K562 (cell line): ENCODE results near the gene PYY. TPM values are rescaled to one million over a fixed set of nuclear protein-coding genes. Genes with fewer than 3 reads are reported as not detected.

Experiments
- ATAC-seq: fragments of 200-7000 bp; cut with Tn5 transposase; 3 replicates; pipeline ENCODE4 v1.9.1; 2020; ENCODE audit warnings: moderate library complexity
- BruUV-seq: library from RNA; stranded (reverse); fragments of 400-500 nt; replicated peaks from 2 replicates; lab custom pipeline; 2021; lab: Mats Ljungman, UMichigan
- CTCF ChIA-PET: fragments of 300-600 bp; formaldehyde crosslinking; extraction: SDS; loops from one replicate; lab custom pipeline; 2021; ENCODE audit warnings: low intra/inter-chr PET ratio; lab: Yijun Ruan, JAX
- POLR2A ChIA-PET: fragments of 300-600, 350-650 bp; sonication (Branson Sonifier 250); formaldehyde crosslinking; extraction: SDS; loops from one replicate; lab custom pipeline; 2021; ENCODE audit warnings: antibody characterized with exemption, inconsistent platforms; lab: Yijun Ruan, JAX
- DNase-seq, 4 experiments: peaks; one replicate each; pipeline versions ENCODE4 v3.0.0 to v3.0.0-alpha.2; 2011 to 2018; ENCODE audit warnings: low spot score in 3 of 4, mixed read lengths in 3 of 4; ENCODE audit errors: extremely low read depth in 1 of 4
- FAIRE-seq: peaks from 2 replicates; lab custom pipeline; 2011; peaks lifted over from hg19 to GRCh38; lab: Jason Lieb, UNC
- H2AFZ ChIP-seq: 2 replicates; pipeline ENCODE4 v1.6.0; 2011; ENCODE audit warnings: low read depth, low read length, control low read depth, inconsistent platforms
- H3K27ac ChIP-seq: fragments of 200-600 bp; 3 replicates; pipeline ENCODE4 v1.8.0; 2011; ENCODE audit warnings: low read depth, mild to moderate bottlenecking, control low read depth, inconsistent platforms, low read length, moderate library complexity, mixed read lengths; ENCODE audit errors: extremely low read depth
- H3K27me3 ChIP-seq, 2 experiments: fragments of 300-600 bp in 1 of 2; 2 replicates in 1 of 2; 3 replicates in 1 of 2; pipeline versions ENCODE4 v1.6.0 to v1.8.0; 2011; ENCODE audit warnings: inconsistent platforms in 2 of 2, low read length in 2 of 2, mild to moderate bottlenecking in 1 of 2, mixed read lengths in 1 of 2, moderate library complexity in 1 of 2; ENCODE audit not compliant: control insufficient read depth in 2 of 2, insufficient read depth in 2 of 2
- H3K36me3 ChIP-seq: fragments of 300-600 bp; 3 replicates; pipeline ENCODE4 v1.8.0; 2011; ENCODE audit warnings: mild to moderate bottlenecking, low read length, inconsistent platforms; ENCODE audit not compliant: control insufficient read depth, insufficient read depth
- H3K4me1 ChIP-seq, 2 experiments: fragments of 200-600 bp in 1 of 2; replicated peaks in 1 of 2; 2 replicates in 1 of 2; 3 replicates in 1 of 2; pipeline versions ENCODE4 v1.5.1 to v1.8.0; 2011; ENCODE audit warnings: inconsistent platforms in 2 of 2, low read length in 2 of 2, mild to moderate bottlenecking in 1 of 2, mixed read lengths in 1 of 2, moderate library complexity in 1 of 2; ENCODE audit not compliant: control insufficient read depth in 2 of 2, insufficient read depth in 2 of 2
- H3K4me2 ChIP-seq: 2 replicates; pipeline ENCODE4 v1.6.1; 2011; ENCODE audit warnings: low read length, control low read depth, inconsistent platforms, mixed read lengths; ENCODE audit not compliant: insufficient read depth
- H3K4me3 ChIP-seq: fragments of 200-600 bp; sonication (generic), shearing (Covaris generic); 2 replicates; pipeline ENCODE4 v1.5.1; 2016; ENCODE audit warnings: control low read depth, inconsistent platforms
- H3K79me2 ChIP-seq: fragments of 200-600 bp; 3 replicates; pipeline ENCODE4 v1.8.0; 2011; ENCODE audit warnings: low read length, inconsistent platforms; ENCODE audit not compliant: control insufficient read depth, insufficient read depth
- H3K9ac ChIP-seq, 2 experiments: 2 replicates each; pipeline versions ENCODE4 v1.6.0 to v1.6.1; 2011; ENCODE audit warnings: low read depth in 2 of 2, low read length in 2 of 2, control low read depth in 1 of 2, inconsistent platforms in 1 of 2, mild to moderate bottlenecking in 1 of 2, mixed read lengths in 1 of 2; ENCODE audit not compliant: insufficient read depth in 1 of 2
- H3K9me1 ChIP-seq: one replicate; pipeline ENCODE4 v1.6.0; 2011; ENCODE audit warnings: inconsistent platforms, mild to moderate bottlenecking, low read length, moderate library complexity; ENCODE audit not compliant: control insufficient read depth, insufficient read depth
- H3K9me3 ChIP-seq: replicated peaks from 2 replicates; pipeline ENCODE4 v1.5.1; 2011; ENCODE audit warnings: low read depth, low read length, inconsistent platforms; ENCODE audit not compliant: control insufficient read depth, insufficient read depth
- H4K20me1 ChIP-seq: replicated peaks from 2 replicates; pipeline ENCODE4 v1.6.1; 2011; ENCODE audit warnings: low read length, inconsistent platforms, mixed read lengths; ENCODE audit not compliant: control insufficient read depth, insufficient read depth
- CBFA2T3 ChIP-seq: fragments of 450-650 bp; IDR thresholded peaks from 2 replicates; pipeline ENCODE4 v1.6.1; 2017
- ETV6 ChIP-seq, 3 experiments: fragments of 150-350 bp in 1 of 3; sonication (generic) in 1 of 3; formaldehyde crosslinking in 1 of 3; IDR thresholded peaks; 2 replicates each; pipeline versions ENCODE4 v1.6.1 to v1.8.0; 2014 to 2022; ENCODE audit warnings: borderline replicate concordance in 2 of 3, low read depth in 2 of 3, antibody characterized with exemption in 1 of 3, low read length in 1 of 3, mild to moderate bottlenecking in 1 of 3, missing genetic modification reagents in 1 of 3
- FOXA3 ChIP-seq, 2 experiments: fragments of 450-650 bp in 1 of 2; sonication (generic) in 1 of 2; formaldehyde crosslinking; IDR thresholded peaks in 1 of 2; conservative IDR thresholded peaks in 1 of 2; 2 replicates each; pipeline versions ENCODE4 v1.4.0 to v1.8.0; 2020 to 2022; ENCODE audit warnings: mild to moderate bottlenecking in 2 of 2, missing genetic modification reagents in 1 of 2
- HDAC1 ChIP-seq, 2 experiments: fragments of 450-650 bp; IDR thresholded peaks; 2 replicates each; pipeline ENCODE4 v1.6.1; 2016 to 2017; ENCODE audit warnings: inconsistent platforms in 1 of 2, mild to moderate bottlenecking in 1 of 2, moderate library complexity in 1 of 2
- IRF2 ChIP-seq: sonication (generic); formaldehyde crosslinking; IDR thresholded peaks from 2 replicates; pipeline ENCODE4 v1.8.1; 2022; ENCODE audit warnings: mild to moderate bottlenecking, missing genetic modification reagents
- NCOA1 ChIP-seq: fragments of 450-650 bp; IDR thresholded peaks from 2 replicates; pipeline ENCODE4 v1.6.1; 2016; ENCODE audit warnings: low read depth
- NFE2 ChIP-seq: IDR thresholded peaks from 2 replicates; pipeline ENCODE4 v1.6.1; 2014; ENCODE audit warnings: antibody characterized with exemption, low read depth
- NFIC ChIP-seq: fragments of 450-650 bp; IDR thresholded peaks from 2 replicates; pipeline ENCODE4 v1.6.1; 2017; ENCODE audit warnings: mild to moderate bottlenecking, inconsistent platforms
- PHB2 ChIP-seq: fragments of 450-650 bp; IDR thresholded peaks from 2 replicates; pipeline ENCODE4 v1.6.1; 2017; ENCODE audit warnings: low read depth
- PHF20 ChIP-seq: fragments of 450-650 bp; IDR thresholded peaks from 2 replicates; pipeline ENCODE4 v1.6.1; 2018; ENCODE audit not compliant: partially characterized antibody
- ZNF232 ChIP-seq: sonication (generic); formaldehyde crosslinking; IDR thresholded peaks from 2 replicates; pipeline ENCODE4 v1.8.0; 2022; ENCODE audit warnings: mild to moderate bottlenecking, missing genetic modification reagents
- ZNF354B ChIP-seq: fragments of 250-450 bp; sonication (Bioruptor Pico); IDR thresholded peaks from 2 replicates; pipeline ENCODE4 v1.4.0; 2020
- WGBS: fragments of 100-300 bp; shearing (Covaris generic); methylation state at CpG from one replicate; pipeline ENCODE4 v1.1.6; 2016; ENCODE audit warnings: low coverage, mixed read lengths; ENCODE audit not compliant: insufficient coverage; ENCODE audit errors: missing lambda C conversion rate; 5-methylcytosine and 5-hydroxymethylcytosine counted together
- in situ Hi-C: fragments of 300-500 bp; cut with MboI; formaldehyde crosslinking; loops from 4 replicates; pipeline ENCODE4 v1.15.0; 2018; ENCODE audit warnings: inconsistent platforms, mixed read lengths
- intact Hi-C: fragments of 100-400 bp; cut with micrococcal nuclease; formaldehyde crosslinking; loops from 2 replicates; pipeline ENCODE4 v1.14.2; 2022
- polyA plus RNA-seq, 8 experiments: library from polyadenylated mRNA; depleted of rRNA in 4 of 8; stranded (reverse) in 5 of 8; unstranded in 3 of 8; fragments of >200 nt; fragmentation: Nextera tagmentation in 2 of 8; fragmentation: Illumina TruSeq in 1 of 8; extraction: Ambion mirVana in 2 of 8; extraction: Trizol in 1 of 8; gene quantifications; 2 replicates each; pipeline versions ENCODE4 v1.2.1 to v1.2.3, GENCODE V29; 2011 to 2014; ENCODE audit warnings: inconsistent platforms in 1 of 8, missing spikeins in 1 of 8
- total RNA-seq, 7 experiments: library from RNA; depleted of rRNA in 6 of 7; stranded (reverse); fragments of >200 nt in 6 of 7; fragmentation: Illumina TruSeq in 2 of 7; extraction: Trizol in 2 of 7; gene quantifications; 2 replicates each; pipeline versions ENCODE4 v1.2.1 to v1.2.3, GENCODE V29; 2011 to 2021; ENCODE audit warnings: low replicate concordance in 1 of 7
- TF ChIP-seq, protein P1 (sequence below): fragments of 250-450 bp; sonication (Bioruptor Pico); IDR thresholded peaks from 2 replicates; pipeline ENCODE4 v1.8.0; 2022; ENCODE audit warnings: moderate library complexity, mild to moderate bottlenecking, inconsistent platforms

PYY gene
- total and polyA plus RNA-seq, 9 of the 15 experiments (the other 6 are each of a cell fraction or from before 2014, with no cell fraction given), result not detected

DNA sequence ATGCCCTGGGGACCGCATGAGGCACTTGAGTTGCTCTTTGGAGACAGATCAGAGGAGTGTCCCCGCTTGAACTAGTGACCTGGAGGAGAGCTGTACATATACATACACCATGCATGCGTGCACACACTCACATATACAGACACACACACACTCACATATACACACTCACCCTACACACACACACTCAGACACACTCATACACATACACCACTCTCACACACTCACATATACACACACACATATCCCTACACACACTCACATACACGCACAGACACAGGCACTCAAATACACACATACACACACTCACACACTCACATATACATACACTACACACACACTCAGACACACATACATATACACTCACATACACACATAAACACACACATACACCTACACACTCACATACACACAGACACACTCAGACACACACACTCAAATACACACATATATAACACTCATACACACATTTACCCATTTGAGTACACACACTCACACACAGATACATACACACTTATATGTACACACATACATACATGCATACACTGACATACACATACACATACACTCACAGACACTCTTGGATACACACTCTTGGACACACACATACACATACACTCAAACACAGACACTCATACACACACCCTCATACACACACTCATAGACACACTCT, 41.0 kb downstream of the PYY start:
- CTCF ChIA-PET, result interaction anchor here (0.6 kb wide), 1 partner anchor 250 kb away, joined by 7 read pairs; no protein-coding TSS in a partner anchor

DNA sequence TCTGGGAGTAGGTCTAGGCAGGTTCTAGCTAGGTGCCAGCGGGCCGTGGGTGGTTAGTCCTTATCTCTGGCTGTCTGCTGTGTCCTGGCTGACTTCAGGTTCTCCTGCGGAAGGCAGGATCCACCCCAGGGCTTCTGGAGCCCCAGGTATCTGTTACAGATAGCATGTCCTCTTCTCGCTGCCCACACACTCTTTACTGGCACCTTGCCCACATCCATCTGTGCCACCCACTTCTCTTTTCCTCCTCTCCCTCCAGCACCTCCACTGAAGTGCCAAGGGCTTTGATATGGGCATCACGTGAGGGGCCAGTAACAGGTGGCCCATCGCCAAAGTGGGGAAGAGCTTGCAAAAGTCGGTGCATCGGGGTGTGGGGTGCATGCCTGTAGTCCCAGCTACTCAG, 41.8 kb downstream of the PYY start:
- no TSS peak for BruUV-seq
- no peaks in the 10 kb centered on the region for H3K36me3 ChIP-seq
- no peak for FAIRE-seq
- peaks cover 27 to 64% of the 10 kb centered on the region in 2 experiments for H3K27me3 ChIP-seq
- H3K4me2 ChIP-seq, result no peak overlapping the region
- H3K9ac ChIP-seq, result no peak overlapping the region
- intact Hi-C loops (no loop called here), in situ Hi-C loops (no loop called here)
- no peak overlapping the region for H3K27ac ChIP-seq
- CTCF ChIA-PET, result interaction anchor here (0.6 kb wide), 1 partner anchor 251 kb away, joined by 7 read pairs; no protein-coding TSS in a partner anchor
- no peaks in the 10 kb centered on the region for H3K9me1 ChIP-seq
- no peaks in the 10 kb centered on the region for H3K9me3 ChIP-seq
- H3K4me3 ChIP-seq, result no peak overlapping the region
- POLR2A ChIA-PET, result no interaction called here
- H2AFZ ChIP-seq, result no peak overlapping the region
- peaks cover 0 to 13% of the 10 kb centered on the region in 2 experiments; a peak in 3 of 5 replicates for H3K4me1 ChIP-seq
- peaks cover 6% of the 10 kb centered on the region; the same call in 1 of the 2 replicates for H4K20me1 ChIP-seq
- WGBS, result 4% methylated on average over 7 of the region's 8 CpGs
- no peak for ATAC-seq
- no peaks in the 10 kb centered on the region for H3K79me2 ChIP-seq
- DNase-seq, result no peak
- TF ChIP-seq, protein P1, sequence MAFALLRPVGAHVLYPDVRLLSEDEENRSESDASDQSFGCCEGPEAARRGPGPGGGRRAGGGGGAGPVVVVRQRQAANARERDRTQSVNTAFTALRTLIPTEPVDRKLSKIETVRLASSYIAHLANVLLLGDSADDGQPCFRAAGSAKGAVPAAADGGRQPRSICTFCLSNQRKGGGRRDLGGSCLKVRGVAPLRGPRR, result no peak
- TF ChIP-seq NFE2 (no peak), PHB2 (no peak), ZNF232 (CRISPR knock-in tag) (no peak), PHF20 (no peak), FOXA3 (CRISPR knock-in tag; conservative IDR thresholded peaks at IDR 0.05 in 1 of 2, IDR thresholded peaks at IDR 0.05 in 1 of 2) (no peak), CBFA2T3 (0 out of 2 replicates have a peak, but pooled peaks have one; percentile 8), NFIC (peak; percentile 24; the same call in 1 of the 2 replicates), ZNF354B (no peak), IRF2 (CRISPR knock-in tag) (no peak)

More for the DNA sequence above, 41.0 kb downstream of the PYY start:
- BruUV-seq, result no TSS peak
- Histone ChIP-seq H3K27ac (no peak overlapping the region), H3K9me3 (no peaks in the 10 kb centered on the region), H3K36me3 (no peaks in the 10 kb centered on the region), H3K27me3 (peaks cover 19 to 64% of the 10 kb centered on the region in 2 experiments), H3K4me1 (peaks cover 0 to 12% of the 10 kb centered on the region in 2 experiments; a peak in 3 of 5 replicates), H3K4me3 (no peak overlapping the region), H2AFZ (no peak overlapping the region), H4K20me1 (peaks cover 6% of the 10 kb centered on the region; the same call in 1 of the 2 replicates), H3K9ac (no peak overlapping the region), H3K9me1 (no peaks in the 10 kb centered on the region), H3K79me2 (no peaks in the 10 kb centered on the region), H3K4me2 (no peak overlapping the region)
- intact Hi-C loops, result no loop called here
- FAIRE-seq, result no peak
- no peak for ATAC-seq
- DNase-seq, result no peak
- in situ Hi-C loops, result no loop called here
- WGBS, result 0% methylated on average over 4 of the region's 4 CpGs
- TF ChIP-seq HDAC1 (IDR thresholded peaks at IDR 0.05) (0 out of 4 replicates have a peak, but pooled peaks of 1 of the 2 experiments have one; percentile 21), ETV6 (IDR thresholded peaks at IDR 0.05; ENCODE audit: borderline replicate concordance in 1 of 2, low read depth in 2 of 2, low read length in 1 of 2) (no peak), ETV6 (CRISPR knock-in tag; IDR thresholded peaks at IDR 0.05; ENCODE audit: borderline replicate concordance) (no peak), NCOA1 (no peak)
- POLR2A ChIA-PET, result no interaction called here
